Osteoblast (primary cell): Measurements from ENCODE around the gene PDCD2L. TPM values are rescaled to one million over a fixed set of nuclear protein-coding genes. Genes with fewer than 3 reads are reported as not detected.
"Not testable (repeated sequence)": the region's sequence is repeated elsewhere in the genome, so short reads cannot be mapped to it uniquely, and the experiment has no call there.

Experiments
- DNase-seq: peaks from one replicate; pipeline ENCODE4 v3.0.0; 2011; ENCODE audit warnings: low spot score, mixed read lengths; ENCODE audit not compliant: insufficient read length; ENCODE audit errors: missing footprints
- H2AFZ ChIP-seq: 2 replicates; pipeline ENCODE4 v1.6.0; 2011; ENCODE audit warnings: mild to moderate bottlenecking, low read length
- H3K27ac ChIP-seq: 2 replicates; pipeline ENCODE4 v1.5.1; 2011; ENCODE audit warnings: mild to moderate bottlenecking, low read depth, low read length, moderate library complexity
- H3K27me3 ChIP-seq: 2 replicates; pipeline ENCODE4 v1.6.0; 2012; ENCODE audit warnings: mild to moderate bottlenecking, control low read depth, inconsistent platforms, low read length, moderate library complexity; ENCODE audit not compliant: insufficient read depth
- H3K36me3 ChIP-seq: 2 replicates; pipeline ENCODE4 v1.5.1; 2011; ENCODE audit warnings: mild to moderate bottlenecking, low read length, control low read depth, moderate library complexity; ENCODE audit not compliant: insufficient read depth
- H3K4me1 ChIP-seq: 2 replicates; pipeline ENCODE4 v1.5.1; 2011; ENCODE audit warnings: mild to moderate bottlenecking, low read length, control low read depth, moderate library complexity; ENCODE audit not compliant: insufficient read depth
- H3K4me2 ChIP-seq: 2 replicates; pipeline ENCODE4 v1.6.0; 2011; ENCODE audit warnings: mild to moderate bottlenecking, low read length; ENCODE audit not compliant: insufficient read depth
- H3K4me3 ChIP-seq: fragments of 200-600 bp; sonication (generic); 3 replicates; pipeline ENCODE4 v1.5.1; 2012; ENCODE audit warnings: mild to moderate bottlenecking, low read length, inconsistent platforms; ENCODE audit not compliant: insufficient read depth
- H3K79me2 ChIP-seq: 2 replicates; pipeline ENCODE4 v1.6.0; 2012; ENCODE audit warnings: mild to moderate bottlenecking, low read length, control low read depth, inconsistent platforms; ENCODE audit not compliant: insufficient read depth
- H3K9me3 ChIP-seq: 2 replicates; pipeline ENCODE4 v1.5.1; 2011; ENCODE audit warnings: low read depth, low read length, control low read depth
- H4K20me1 ChIP-seq: 2 replicates; pipeline ENCODE4 v1.6.0; 2012; ENCODE audit warnings: mild to moderate bottlenecking, low read length, control low read depth; ENCODE audit not compliant: insufficient read depth
- total RNA-seq: library from RNA; depleted of rRNA; stranded (reverse); fragments of >200 nt; gene quantifications from 2 replicates; pipeline ENCODE4 v1.2.3, GENCODE V29; 2012
- TF ChIP-seq, protein P1 (sequence below): IDR thresholded peaks from 2 replicates; pipeline ENCODE4 v1.5.1; 2011; ENCODE audit warnings: mild to moderate bottlenecking, low read depth, low read length, moderate library complexity; ENCODE audit errors: extremely low read depth

Gene PDCD2L
- total RNA-seq, 1 donor = 10.5 TPM

DNA sequence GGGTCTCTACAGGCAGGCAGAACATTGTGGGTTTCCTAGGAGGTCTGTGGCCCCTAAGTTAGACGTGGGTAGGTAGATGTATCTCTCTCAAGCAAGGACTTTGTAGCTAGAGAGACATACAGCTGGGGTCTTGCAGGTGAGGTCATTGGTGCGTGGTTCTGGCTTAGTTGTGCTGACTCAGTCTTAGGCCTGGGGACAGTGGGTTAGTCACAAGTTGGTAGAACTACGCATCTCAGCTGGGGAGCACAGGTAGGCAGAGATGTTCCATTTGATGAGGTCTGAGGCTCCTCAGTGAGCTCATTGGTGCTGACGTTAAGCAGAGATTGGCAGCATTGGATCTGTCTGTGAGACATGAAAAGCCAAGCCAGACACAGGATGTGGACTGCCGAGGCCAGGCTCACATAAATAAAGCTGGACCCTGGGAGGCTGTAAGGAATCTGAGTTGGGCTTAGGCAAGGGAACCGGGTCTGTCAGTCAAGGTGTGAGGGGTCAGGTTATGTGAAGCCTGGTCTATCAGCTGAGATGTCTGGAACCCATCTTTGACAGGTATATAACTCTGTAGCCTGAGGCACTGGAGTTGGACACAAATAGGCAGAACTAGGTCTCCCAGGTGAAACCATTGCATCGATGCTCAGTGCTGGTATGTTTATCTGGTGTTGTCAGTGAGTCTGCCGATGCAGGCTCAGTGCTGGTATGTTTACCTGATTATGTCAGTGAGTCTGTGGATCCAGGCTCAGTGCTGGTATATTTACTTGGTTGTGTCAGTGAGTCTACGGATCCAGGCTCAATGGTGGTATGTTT is 17.4 kb upstream of the PDCD2L start:
- TF ChIP-seq, protein P1, sequence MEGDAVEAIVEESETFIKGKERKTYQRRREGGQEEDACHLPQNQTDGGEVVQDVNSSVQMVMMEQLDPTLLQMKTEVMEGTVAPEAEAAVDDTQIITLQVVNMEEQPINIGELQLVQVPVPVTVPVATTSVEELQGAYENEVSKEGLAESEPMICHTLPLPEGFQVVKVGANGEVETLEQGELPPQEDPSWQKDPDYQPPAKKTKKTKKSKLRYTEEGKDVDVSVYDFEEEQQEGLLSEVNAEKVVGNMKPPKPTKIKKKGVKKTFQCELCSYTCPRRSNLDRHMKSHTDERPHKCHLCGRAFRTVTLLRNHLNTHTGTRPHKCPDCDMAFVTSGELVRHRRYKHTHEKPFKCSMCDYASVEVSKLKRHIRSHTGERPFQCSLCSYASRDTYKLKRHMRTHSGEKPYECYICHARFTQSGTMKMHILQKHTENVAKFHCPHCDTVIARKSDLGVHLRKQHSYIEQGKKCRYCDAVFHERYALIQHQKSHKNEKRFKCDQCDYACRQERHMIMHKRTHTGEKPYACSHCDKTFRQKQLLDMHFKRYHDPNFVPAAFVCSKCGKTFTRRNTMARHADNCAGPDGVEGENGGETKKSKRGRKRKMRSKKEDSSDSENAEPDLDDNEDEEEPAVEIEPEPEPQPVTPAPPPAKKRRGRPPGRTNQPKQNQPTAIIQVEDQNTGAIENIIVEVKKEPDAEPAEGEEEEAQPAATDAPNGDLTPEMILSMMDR = no peak
- Histone ChIP-seq H3K36me3 (peaks cover 90% of the 10 kb centered on the region), H3K4me2 (no peak overlapping the region), H3K27ac (no peak overlapping the region), H3K4me1 (no peaks in the 10 kb centered on the region), H3K4me3 (no peak overlapping the region), H2AFZ (no peak overlapping the region), H3K79me2 (peaks cover 4% of the 10 kb centered on the region), H3K9me3 (no peaks in the 10 kb centered on the region), H4K20me1 (peaks cover 27% of the 10 kb centered on the region), H3K27me3 (no peaks in the 10 kb centered on the region)
- no peak for DNase-seq

GRCh38 chr19:34387446-34387810 is 16.8 kb upstream of the PDCD2L start:
- Histone ChIP-seq H3K4me1 (no peaks in the 10 kb centered on the region), H3K27ac (no peak overlapping the region), H3K4me2 (no peak overlapping the region), H4K20me1 (peaks cover 27% of the 10 kb centered on the region), H3K36me3 (peaks cover 90% of the 10 kb centered on the region), H3K9me3 (no peaks in the 10 kb centered on the region), H3K79me2 (peaks cover 4% of the 10 kb centered on the region), H3K4me3 (no peak overlapping the region), H2AFZ (no peak overlapping the region), H3K27me3 (no peaks in the 10 kb centered on the region)
- DNase-seq = no peak
- TF ChIP-seq, protein P1 = no peak

DNA sequence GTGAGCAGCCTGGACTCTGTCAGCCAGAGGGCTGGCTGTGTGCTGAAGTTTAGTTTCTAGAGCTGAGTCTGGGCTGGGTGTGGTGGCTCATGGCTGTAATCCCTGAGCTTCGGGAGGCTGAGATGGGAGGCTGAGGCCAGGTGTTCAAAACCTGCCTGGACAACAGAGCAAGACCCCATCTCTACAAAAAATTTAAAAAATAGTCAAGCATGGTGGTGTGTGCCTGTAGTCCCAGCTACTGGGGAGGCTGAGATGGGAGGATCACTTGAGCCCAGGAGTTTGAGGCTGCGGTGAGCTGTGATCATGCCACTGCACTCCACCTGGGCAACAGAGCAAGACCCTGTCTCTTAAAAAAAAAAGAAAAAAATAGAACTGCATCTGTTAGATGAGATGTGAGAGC is 15.5 kb upstream of the PDCD2L start:
- not testable (repeated sequence) for H3K9me3 ChIP-seq, DNase-seq, H2AFZ ChIP-seq, H3K79me2 ChIP-seq, H3K27me3 ChIP-seq, H3K4me2 ChIP-seq, H3K4me1 ChIP-seq, H3K4me3 ChIP-seq, H3K27ac ChIP-seq
- Histone ChIP-seq H4K20me1 (peaks cover 27% of the 10 kb centered on the region), H3K36me3 (peaks cover 86% of the 10 kb centered on the region)

DNA sequence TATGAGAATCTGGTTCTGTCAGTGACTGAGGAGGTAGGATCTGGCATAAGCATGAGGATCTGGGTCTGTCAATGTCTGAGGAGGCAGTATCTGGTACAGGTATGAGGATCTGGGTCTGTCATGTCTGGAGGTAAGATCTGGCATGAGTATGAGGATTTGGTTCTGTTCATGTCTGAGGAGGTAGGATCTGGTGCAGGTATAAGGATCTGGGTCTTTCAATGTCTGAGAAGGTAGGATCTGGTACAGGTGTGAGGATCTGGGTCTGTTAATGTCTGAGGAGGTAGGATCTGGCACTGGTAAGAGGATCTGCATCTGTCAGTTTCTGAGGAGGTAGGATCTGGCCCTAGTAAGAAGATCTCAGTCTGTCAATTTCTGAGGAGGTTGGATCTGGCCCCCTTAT is 12.4 kb upstream of the PDCD2L start:
- H3K27me3 ChIP-seq = no peaks in the 10 kb centered on the region
- H2AFZ ChIP-seq = no peak overlapping the region
- TF ChIP-seq, protein P1 = no peak
- H4K20me1 ChIP-seq = peaks cover 28% of the 10 kb centered on the region
- DNase-seq = no peak
- H3K4me2 ChIP-seq = no peak overlapping the region
- no peak overlapping the region for H3K27ac ChIP-seq
- H3K9me3 ChIP-seq = no peaks in the 10 kb centered on the region
- H3K36me3 ChIP-seq = peaks cover 84% of the 10 kb centered on the region
- H3K79me2 ChIP-seq = peaks cover 4% of the 10 kb centered on the region
- no peaks in the 10 kb centered on the region for H3K4me1 ChIP-seq
- no peak overlapping the region for H3K4me3 ChIP-seq
